Testis (tissue), 2 donors: ENCODE results near the gene ALG3.

Source experiments
- POLR2A ChIP-seq: fragments of 450-650 bp; IDR thresholded peaks from one replicate; pipeline ENCODE4 v1.6.1; 2017; ENCODE audit warnings: antibody characterized with exemption, mild to moderate bottlenecking, moderate library complexity
- TF ChIP-seq, protein P1 (sequence below), 3 experiments: fragments of 450-650 bp in 2 of 3; fragments of 200-600 bp in 1 of 3; sonication (generic) in 1 of 3; IDR thresholded peaks; one replicate each; pipeline ENCODE4 v1.5.1; 2016 to 2019; ENCODE audit warnings: antibody characterized with exemption in 3 of 3, mild to moderate bottlenecking in 2 of 3, moderate library complexity in 1 of 3

DNA sequence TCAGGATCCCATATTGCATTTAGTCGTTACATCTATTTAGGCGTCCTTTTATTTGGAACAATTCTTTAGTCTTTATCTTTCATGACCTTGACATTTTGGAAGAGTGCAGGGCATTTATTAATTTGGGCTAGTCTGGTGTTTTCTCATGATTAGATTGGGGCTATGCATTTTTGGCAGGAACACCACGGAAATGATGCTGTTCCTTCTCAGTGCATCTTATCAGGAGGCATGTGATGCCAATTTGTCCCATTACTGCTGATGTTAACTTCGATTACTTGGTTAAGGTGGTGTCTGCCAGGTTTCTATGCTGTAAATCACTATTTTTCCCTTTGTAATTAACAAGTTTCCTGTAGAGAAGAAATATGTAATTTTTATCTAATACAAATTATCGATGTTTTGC is 37.5 kb downstream of the ALG3 start:
- TF ChIP-seq, protein P1, sequence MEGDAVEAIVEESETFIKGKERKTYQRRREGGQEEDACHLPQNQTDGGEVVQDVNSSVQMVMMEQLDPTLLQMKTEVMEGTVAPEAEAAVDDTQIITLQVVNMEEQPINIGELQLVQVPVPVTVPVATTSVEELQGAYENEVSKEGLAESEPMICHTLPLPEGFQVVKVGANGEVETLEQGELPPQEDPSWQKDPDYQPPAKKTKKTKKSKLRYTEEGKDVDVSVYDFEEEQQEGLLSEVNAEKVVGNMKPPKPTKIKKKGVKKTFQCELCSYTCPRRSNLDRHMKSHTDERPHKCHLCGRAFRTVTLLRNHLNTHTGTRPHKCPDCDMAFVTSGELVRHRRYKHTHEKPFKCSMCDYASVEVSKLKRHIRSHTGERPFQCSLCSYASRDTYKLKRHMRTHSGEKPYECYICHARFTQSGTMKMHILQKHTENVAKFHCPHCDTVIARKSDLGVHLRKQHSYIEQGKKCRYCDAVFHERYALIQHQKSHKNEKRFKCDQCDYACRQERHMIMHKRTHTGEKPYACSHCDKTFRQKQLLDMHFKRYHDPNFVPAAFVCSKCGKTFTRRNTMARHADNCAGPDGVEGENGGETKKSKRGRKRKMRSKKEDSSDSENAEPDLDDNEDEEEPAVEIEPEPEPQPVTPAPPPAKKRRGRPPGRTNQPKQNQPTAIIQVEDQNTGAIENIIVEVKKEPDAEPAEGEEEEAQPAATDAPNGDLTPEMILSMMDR (IDR thresholded peaks at IDR 0.05) = no peak
- TF ChIP-seq POLR2A = no peak
